ENCODE data around the gene MSI2.

- TF ChIP-seq CTCF (IDR thresholded peaks at IDR 0.05) (no peak), POLR2A (IDR thresholded peaks at IDR 0.05) (no peak), EP300 (IDR thresholded peaks at IDR 0.05) (no peak)
These were observed 451.6 kb downstream of the MSI2 start for GRCh38 chr17:57707892-57708291.

Data from suprapubic skin (tissue), 3 donors.